HPDE6-E6E7 (cell line): ENCODE measurements around the gene KAT5.
"Not testable (repeated sequence)": the region's sequence is repeated elsewhere in the genome, so short reads cannot be mapped to it uniquely, and the experiment has no call there.

ENCODE experiments used
- DNase-seq: peaks from one replicate; pipeline ENCODE4 v3.0.0; 2011; ENCODE audit warnings: missing footprints; ENCODE audit errors: extremely low spot score

The KAT5 gene

GRCh38 chr11:65744026-65744698 lies 32.1 kb downstream of the KAT5 start:
- no peak for DNase-seq

DNA sequence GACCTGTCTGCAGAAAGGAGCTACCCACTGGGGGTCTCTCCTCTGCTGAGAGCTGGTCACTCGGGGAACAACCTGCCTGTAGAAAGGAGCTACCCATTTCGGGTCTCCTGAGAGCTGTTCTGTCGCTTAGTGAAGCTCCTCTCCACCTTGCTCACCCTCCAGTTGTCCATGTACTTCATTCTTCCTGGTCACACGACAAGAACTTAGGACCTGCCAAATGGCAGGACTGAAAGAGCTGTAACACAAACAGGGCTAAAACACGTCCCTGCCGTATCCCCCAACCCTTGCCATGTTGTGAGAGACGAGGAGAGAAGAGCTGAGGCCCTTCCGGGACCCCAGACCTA lies 32.6 kb downstream of the KAT5 start:
- DNase-seq: no peak

DNA sequence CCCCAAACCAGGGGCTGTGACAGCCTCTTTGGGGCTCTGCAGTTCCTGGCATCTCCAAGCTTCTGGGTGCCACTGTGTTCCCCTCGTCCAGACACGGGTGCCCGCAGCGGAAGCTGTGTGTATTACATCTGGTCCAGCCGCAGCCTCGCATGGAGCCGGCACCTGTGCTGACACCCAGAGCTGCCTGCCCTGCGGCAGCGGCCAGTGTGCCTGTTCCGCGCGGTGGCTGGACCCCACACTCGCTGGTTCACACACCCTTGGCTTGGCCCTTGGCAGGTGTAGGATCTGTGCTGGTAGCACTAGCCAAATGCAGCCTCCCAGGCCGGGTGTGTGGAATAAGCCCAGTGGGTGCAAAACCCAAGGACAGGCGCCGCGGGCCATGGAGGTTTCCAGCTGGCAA lies 33.0 kb downstream of the KAT5 start:
- no peak for DNase-seq

GRCh38 chr11:65762169-65762568 lies 50.1 kb downstream of the KAT5 start:
- DNase-seq: not testable (repeated sequence)

- DNase-seq: not testable (repeated sequence)
These were observed 50.8 kb downstream of the KAT5 start for GRCh38 chr11:65762816-65763215.

DNA sequence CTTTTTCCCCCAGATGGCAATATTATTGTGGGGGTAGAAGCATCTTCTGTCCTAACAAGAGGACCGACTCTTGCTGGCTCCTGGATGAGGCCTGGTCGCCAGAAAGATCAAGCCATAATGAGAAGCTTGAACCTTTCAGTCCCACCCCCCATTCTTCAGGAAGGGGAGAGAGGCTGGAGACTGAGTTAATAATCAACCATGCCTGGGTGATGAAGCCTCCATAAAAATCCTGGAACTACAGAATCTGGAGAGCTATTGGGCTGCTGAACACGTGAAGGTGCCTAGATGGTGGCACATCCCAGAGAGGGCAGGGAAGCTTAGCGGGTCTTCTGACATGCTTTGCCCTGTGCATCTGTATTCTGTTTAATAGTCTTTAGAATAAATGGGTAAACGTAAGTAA lies 52.4 kb downstream of the KAT5 start:
- no peak for DNase-seq

DNA sequence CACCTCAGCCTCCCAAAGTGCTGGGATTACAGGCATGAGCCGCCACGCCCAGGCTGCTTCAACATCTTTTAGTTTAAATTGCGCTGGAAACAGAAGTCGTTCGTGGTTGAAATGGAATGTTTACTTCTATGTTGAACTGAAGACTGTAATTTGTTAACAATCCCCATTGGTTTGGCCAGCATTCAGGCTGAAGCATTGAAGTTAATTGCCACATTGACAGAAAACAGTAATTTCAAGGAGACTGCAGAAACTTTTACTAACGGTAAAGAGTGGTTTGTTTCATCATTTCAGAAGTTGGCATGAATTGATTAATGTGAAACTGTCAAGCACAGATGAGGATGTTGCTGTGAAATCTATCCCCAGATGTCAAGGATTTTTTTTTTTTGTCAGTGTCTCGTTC lies 54.5 kb downstream of the KAT5 start:
- no peak for DNase-seq

- DNase-seq: no peak
These were observed 55.4 kb downstream of the KAT5 start for GRCh38 chr11:65767406-65767805.

DNA sequence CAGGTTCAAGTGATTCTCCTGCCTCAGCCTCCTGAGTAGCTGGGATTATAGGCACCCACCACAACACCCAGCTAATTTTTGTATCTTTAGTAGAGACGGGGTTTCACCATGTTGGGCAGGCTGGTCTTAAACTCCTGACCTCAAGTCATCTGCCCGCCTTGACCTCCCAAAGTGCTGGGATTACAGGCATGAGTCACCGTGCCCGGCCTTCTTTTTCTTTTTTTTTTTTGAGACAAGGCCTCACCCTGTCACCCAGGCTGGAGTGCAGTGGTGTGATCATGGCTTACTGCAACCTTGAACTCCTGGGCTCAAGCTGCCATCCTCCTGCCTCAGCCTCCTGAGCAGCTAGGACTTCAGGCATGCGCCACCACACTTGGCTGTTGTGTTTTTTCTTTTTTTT lies 55.8 kb downstream of the KAT5 start:
- DNase-seq: not testable (repeated sequence)
